ENCODE measurements around the gene ATP6V0D1. TPM values are rescaled to one million over a fixed set of nuclear protein-coding genes. Genes with fewer than 3 reads are reported as not detected.

ATP6V0D1 gene
- total RNA-seq, 1 donor from 2014 or later, result 158 TPM

DNA sequence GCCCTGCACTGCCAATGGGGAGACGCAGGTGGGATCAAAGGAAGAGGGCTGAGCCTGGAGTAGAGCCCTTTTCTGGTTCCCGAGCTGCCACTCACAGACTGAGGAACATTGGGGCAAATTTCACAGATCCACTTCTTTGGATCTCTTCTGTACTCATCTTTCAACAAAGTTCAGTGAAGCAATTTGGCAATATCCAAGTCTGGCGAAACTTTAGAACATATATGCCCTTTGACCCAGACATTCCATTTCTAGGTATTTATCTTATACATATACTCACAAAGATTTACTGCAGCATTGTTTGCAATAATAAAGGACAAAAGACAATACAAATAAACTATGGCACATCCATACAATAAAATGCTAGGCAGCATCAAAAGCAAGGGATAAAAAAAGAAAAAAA is 69.6 kb downstream of the ATP6V0D1 start:
- no peak for DNase-seq (ENCODE audit: extremely low read depth, low read depth, low spot score)

- no peak for DNase-seq (ENCODE audit: extremely low read depth, low read depth, low spot score)
Measured at GRCh38 chr16:67409631-67410030, 71.3 kb downstream of the ATP6V0D1 start.

GRCh38 chr16:67407788-67408452 is 73.0 kb downstream of the ATP6V0D1 start:
- DNase-seq (ENCODE audit: extremely low read depth, low read depth, low spot score), result no peak

DNA sequence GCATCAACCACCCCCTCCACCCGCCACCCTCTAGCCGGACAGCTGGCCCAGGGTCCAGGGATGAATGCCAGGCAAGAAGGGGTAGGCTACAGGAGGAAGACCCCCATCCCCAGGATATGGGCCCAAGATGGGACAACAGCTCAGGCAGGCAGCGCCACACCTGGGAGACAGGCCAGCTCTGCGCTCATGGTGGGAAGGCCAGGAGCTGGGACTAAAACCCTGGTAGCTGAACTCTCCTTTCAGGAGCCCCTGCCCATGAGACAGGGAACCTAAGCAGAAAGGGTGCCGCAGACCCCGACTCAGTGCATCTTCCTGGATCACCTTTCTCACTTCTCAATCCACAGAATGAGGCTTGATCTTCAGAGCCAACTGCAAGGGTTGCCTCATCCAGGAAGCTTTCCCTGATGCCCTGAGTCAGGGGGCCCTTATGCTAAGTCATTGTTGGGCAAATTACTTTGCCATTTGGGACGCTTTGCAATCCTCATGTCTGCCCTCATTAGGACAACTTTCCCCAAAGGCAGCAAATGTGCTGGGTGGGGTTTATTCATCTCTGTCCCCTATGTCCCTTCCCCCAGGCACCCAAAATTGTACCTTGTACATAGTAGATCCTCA is 73.7 kb downstream of the ATP6V0D1 start:
- DNase-seq (ENCODE audit: extremely low read depth, low read depth, low spot score), result no peak

DNA sequence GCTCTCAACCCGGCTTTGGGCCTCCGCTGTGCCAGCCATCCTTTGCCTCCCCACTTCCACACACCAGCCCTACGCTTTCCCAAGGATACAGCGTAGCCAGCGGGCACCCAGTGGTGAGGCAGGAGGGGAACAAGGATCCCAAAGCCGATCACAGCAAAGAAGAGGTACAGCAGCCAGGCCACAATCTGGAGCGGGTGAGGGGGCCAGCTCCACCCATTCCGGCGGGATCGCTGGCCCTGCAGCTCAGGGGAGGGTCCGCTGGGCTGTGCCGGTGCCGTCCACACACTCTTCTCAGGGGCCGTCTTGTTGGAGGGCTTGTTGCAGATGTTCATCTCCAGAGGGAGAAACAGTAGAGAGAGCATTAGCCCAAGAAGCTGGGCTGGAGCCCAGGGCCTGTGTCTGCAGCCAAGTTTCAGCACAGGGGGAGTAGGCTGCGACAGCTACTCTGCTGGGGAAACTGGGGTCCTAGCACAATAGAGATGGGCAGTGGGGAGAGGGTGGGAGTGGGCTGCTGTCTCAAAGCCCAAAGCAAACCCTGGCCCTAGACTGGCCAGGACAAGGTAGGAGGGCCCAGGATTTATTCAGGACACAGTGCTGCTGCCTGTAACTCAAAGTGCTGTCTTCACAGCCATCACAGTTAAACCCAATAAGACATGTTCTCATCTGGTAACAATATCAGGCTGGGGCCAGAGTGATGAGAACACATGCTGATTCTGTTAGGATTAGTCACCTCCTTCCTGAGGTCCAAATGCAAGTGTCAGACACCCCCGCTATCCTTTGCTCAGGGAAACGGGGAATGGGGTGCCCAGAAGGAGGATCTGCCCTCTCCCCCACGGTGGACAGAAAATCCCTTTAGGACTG is 74.6 kb downstream of the ATP6V0D1 start:
- no peak for DNase-seq (ENCODE audit: extremely low read depth, low read depth, low spot score)

DNA sequence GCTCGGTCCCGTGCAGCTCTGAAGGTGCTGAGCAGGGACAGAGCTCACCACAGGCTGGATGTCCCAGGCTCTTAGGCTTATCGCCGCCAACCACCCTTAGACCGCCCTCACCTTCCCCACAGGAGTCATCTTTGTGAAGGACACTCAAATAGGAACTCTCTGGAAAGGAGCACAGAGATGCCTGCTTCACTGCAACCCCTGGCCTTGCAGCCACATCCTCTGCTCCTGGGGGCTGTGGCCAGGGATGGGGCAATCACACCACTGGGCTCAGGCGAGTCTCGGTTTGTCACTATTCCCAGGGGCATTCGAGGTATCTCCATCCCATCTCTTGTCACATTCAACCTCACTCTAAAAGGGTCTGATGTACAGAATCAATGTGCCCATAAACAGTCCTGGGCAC is 75.6 kb downstream of the ATP6V0D1 start:
- no peak for DNase-seq (ENCODE audit: extremely low read depth, low read depth, low spot score)

DNA sequence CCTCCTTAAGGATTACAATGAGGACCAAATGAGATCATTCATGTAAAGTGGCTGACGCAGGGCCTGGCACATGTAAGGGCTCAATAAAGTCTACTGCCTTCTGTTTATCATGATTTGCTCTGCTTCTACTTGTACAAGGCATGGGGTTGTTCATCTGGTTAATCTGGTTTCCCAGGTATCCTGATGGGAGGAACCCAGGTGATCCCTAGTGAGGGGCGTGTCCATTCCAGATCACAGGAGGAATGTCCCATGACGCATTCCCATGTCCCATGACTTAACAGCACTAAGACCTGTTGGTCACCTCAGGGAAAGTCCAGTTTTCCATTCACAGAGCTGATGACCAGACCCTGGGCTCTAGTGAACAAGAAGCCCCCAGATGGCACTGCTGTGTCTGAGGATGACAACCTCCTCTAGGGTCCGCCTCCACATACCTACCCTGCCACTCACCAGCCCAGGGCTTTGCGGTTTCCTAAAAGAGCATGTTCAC is 76.2 kb downstream of the ATP6V0D1 start:
- no peak for DNase-seq (ENCODE audit: extremely low read depth, low read depth, low spot score)

- no peak for DNase-seq (ENCODE audit: extremely low read depth, low read depth, low spot score)
Measured at GRCh38 chr16:67403976-67404555, 76.9 kb downstream of the ATP6V0D1 start.

DNA sequence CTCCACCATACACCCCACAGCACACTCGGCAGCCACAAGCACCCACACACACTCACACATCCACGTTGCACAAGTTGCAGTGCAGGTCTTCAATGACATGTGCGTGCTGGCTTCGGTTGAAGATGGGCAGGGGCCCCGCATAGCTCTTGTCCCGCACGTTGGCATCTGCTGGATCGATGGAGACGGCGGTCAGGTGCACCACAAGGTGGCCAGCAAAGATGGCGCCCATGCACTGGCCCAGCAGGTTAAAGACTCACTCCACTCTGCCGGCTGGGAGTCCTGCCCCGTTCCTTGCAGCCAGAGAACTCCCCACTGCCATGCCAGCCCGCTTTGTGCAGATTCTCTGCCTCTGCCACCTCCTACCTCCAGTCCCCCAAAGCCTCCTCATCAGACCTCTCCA is 80.1 kb downstream of the ATP6V0D1 start:
- DNase-seq (ENCODE audit: extremely low read depth, low read depth, low spot score), result no peak

DNA sequence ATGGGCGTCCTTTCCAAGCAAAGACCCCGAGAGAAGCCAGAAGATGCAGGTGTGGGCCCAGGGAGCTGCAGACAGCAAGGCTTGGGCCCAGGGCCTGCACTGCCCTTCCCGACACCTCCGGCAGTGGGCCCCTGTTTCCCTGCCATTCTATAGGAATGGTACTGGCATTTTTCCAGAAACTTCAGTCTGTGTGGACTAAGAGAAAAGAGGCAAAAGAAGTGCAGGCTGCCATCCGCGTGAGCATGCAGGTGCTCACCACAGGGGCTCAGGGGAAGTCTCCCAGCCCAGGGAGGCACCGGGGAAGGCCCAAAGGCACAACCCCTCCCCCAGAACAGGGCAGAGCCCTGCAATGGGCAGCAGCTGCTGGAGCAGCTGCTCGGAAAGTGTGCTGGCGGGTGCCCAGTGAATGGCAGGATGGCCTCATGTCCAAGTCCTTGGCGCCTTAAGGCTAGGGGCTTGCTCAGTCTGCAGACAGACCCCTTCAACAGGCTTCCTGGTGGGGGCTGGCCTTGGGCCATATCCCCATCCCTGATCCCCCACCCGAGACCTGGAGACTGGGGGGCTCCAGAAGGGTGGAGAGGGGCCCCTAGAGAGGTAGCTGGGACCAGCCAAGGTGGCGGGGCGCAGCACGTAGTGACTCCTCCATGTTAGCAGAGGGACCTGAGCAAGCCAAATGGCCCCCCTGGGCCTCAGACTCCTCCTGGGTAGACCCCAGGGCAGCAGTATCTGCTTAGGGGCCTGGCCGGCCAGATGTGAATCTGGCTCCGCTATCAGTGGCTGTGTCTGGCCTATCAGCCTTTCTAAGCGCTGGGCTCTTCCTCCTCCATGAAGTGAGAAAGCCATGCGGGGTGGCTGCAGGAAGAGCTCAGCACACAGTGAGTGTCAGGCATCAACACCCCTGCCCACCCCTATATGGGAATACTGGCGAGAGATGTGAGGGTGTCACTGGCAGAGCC is 80.9 kb downstream of the ATP6V0D1 start:
- DNase-seq (ENCODE audit: extremely low read depth, low read depth, low spot score), result no peak

GRCh38 chr16:67399218-67399733 is 81.7 kb downstream of the ATP6V0D1 start:
- no peak for DNase-seq (ENCODE audit: extremely low read depth, low read depth, low spot score)

- DNase-seq (ENCODE audit: extremely low read depth, low read depth, low spot score), result no peak
Measured at GRCh38 chr16:67398546-67399217, 82.3 kb downstream of the ATP6V0D1 start.

DNA sequence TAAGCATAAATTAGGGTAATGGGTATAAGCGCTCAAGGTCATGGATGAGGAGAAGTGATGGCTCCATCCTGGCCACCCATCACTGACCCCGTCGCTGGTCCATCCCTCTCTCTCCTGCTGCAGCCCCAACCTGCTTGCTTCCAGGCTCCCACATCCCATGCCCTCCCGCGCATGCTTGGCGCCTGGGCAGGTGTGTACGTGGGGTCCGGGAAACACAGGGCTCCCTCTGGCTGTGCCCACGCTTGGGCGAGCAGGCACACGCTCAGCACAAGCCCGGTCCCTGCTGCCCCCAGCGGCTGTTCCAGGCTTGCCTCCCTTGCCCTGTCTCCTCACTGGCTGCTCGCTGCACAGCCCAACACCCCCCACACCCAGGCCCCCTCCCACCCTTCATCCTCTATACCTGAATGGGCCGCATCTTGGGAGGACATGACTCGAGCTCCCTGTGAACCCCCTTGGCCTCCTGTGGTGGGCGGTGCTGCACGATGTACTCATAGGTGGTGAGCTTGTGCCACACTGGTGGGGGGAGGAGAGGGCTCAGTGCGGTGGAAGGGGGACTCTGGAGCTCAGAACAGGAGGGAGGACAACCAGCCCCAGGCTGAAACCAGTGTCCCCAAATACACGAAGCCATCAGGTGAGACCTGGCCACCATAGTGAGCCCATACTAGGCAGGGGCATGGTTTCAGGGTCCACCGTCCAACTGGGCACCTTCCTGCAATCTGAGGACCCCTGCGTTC is 83.0 kb downstream of the ATP6V0D1 start:
- DNase-seq (ENCODE audit: extremely low read depth, low read depth, low spot score), result no peak

GRCh38 chr16:67397036-67397801 is 83.7 kb downstream of the ATP6V0D1 start:
- DNase-seq (ENCODE audit: extremely low read depth, low read depth, low spot score), result no peak

- no peak for DNase-seq (ENCODE audit: extremely low read depth, low read depth, low spot score)
Measured at GRCh38 chr16:67396159-67397035, 84.6 kb downstream of the ATP6V0D1 start.

- no peak for DNase-seq (ENCODE audit: extremely low read depth, low read depth, low spot score)
Measured at GRCh38 chr16:67395458-67396158, 85.3 kb downstream of the ATP6V0D1 start.
